Activated T-helper 2 cell treated with anti-CD3 and anti-CD28 coated beads, Interferon-gamma antibody, Interleukin-2, Interleukin-4, amounts not matched to agents 10 μg/mL and 5 μg/mL and 100 μg/mL, durations not matched to agents 14 hours and 24 hours and 36 hours (primary cell): ENCODE measurements around the gene KRTAP9-6. TPM values are rescaled to one million over a fixed set of nuclear protein-coding genes. Genes with fewer than 3 reads are reported as not detected.
"Not testable (repeated sequence)": the region's sequence is repeated elsewhere in the genome, so short reads cannot be mapped to it uniquely, and the experiment has no call there.

ENCODE experiments used
- DNase-seq: peaks from one replicate; pipeline ENCODE4 v3.0.0; 2021; ENCODE audit warnings: low spot score
- H3K27ac Mint-ChIP-seq: one replicate; pipeline ENCODE4 v1.8.0; 2021; ENCODE audit warnings: mixed read lengths
- H3K27me3 Mint-ChIP-seq: one replicate; pipeline ENCODE4 v1.8.0; 2021; ENCODE audit warnings: low read depth, mixed read lengths
- H3K36me3 Mint-ChIP-seq: one replicate; pipeline ENCODE4 v1.8.0; 2021; ENCODE audit warnings: low read depth, mixed read lengths
- H3K4me1 Mint-ChIP-seq: one replicate; pipeline ENCODE4 v1.8.0; 2021; ENCODE audit warnings: low read depth, mixed read lengths
- H3K4me3 Mint-ChIP-seq: one replicate; pipeline ENCODE4 v1.8.0; 2021; ENCODE audit warnings: low read depth, mild to moderate bottlenecking, moderate library complexity, mixed read lengths
- H3K9me3 Mint-ChIP-seq: one replicate; pipeline ENCODE4 v1.8.0; 2021; ENCODE audit warnings: mixed read lengths
- intact Hi-C: fragments of 100-400 bp; cut with micrococcal nuclease; formaldehyde crosslinking; loops from one replicate; pipeline ENCODE4 v1.15.1; 2023
- total RNA-seq: library from RNA; stranded (reverse); gene quantifications from 2 replicates; pipeline ENCODE4 v1.2.3, GENCODE V29; 2022

KRTAP9-6 gene
- total RNA-seq, 1 donor from 2014 or later, result not detected

DNA sequence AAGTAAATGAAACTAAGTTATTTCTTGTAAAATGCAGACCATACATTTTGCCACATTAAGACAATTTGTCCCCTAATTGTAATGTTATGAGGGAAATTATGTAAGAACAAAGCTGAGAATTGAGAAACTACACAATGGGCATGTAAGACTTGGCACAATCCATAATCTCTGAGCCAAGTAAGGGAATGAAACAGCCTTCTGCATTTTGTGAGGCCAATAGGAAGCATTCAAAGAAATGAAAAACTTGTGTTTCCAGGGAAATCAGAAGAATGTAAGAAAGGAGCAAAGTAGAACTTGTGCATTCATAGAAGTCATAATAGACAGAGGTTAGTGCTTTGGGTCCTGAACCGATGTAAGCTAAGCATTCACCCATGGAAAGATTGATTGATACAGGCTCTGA, 13.9 kb upstream of the KRTAP9-6 start:
- no peak overlapping the region for H3K27ac Mint-ChIP-seq
- H3K4me1 Mint-ChIP-seq, result no peaks in the 10 kb centered on the region
- peaks cover 22% of the 10 kb centered on the region for H3K27me3 Mint-ChIP-seq
- intact Hi-C loops, result no loop called here
- no peaks in the 10 kb centered on the region for H3K9me3 Mint-ChIP-seq
- DNase-seq, result no peak
- H3K4me3 Mint-ChIP-seq, result no peak overlapping the region
- no peaks in the 10 kb centered on the region for H3K36me3 Mint-ChIP-seq

- H3K4me1 Mint-ChIP-seq, result no peaks in the 10 kb centered on the region
- H3K36me3 Mint-ChIP-seq, result no peaks in the 10 kb centered on the region
- no peak overlapping the region for H3K4me3 Mint-ChIP-seq
- H3K27ac Mint-ChIP-seq, result no peak overlapping the region
- no peak for DNase-seq
- intact Hi-C loops, result no loop called here
- H3K27me3 Mint-ChIP-seq, result peaks cover 37% of the 10 kb centered on the region
- no peaks in the 10 kb centered on the region for H3K9me3 Mint-ChIP-seq
Measured at GRCh38 chr17:41254861-41255260, 10.3 kb upstream of the KRTAP9-6 start.

DNA sequence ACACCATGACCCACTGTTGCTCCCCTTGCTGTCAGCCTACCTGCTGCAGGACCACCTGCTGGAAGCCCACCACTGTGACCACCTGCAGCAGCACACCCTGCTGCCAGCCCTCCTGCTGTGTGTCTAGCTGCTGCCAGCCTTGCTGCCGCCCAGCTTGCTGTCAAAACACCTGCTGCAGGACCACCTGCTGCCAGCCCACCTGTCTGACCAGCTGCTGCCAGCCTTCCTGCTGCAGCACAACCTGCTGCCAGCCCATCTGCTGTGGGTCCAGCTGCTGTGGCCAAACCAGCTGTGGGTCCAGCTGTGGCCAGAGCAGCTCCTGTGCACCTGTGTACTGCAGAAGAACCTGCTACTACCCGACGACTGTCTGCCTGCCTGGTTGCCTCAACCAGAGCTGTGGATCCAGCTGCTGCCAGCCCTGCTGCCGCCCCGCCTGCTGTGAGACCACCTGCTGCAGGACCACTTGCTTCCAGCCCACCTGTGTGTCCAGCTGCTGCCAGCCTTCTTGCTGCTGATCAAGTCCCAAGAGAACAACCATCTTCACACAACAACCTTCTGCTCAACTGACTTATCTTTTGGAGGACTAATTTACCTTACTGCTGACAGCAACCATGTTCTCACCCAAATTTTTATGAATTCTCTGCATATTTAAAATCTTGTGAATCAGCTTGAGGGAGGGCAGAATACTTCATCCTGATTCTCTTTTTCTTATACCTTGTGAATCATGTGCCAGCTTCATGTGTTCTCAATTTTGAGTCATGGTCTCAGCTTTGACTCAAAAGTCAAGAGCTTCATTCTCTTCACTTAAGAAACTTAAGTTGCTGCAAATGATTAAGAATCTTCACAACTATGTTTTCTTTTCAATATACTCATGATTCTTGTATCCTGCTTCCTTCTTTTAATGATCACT, 9.5 kb upstream of the KRTAP9-6 start, which contains the start of gene KRTAP9-9:
TSS of gene KRTAP9-9 (plus strand) at position 4 of the 910 bp plus-strand sequence.
- H3K4me1 Mint-ChIP-seq, intact Hi-C loops, DNase-seq, H3K36me3 Mint-ChIP-seq, H3K9me3 Mint-ChIP-seq, H3K4me3 Mint-ChIP-seq, H3K27ac Mint-ChIP-seq: not testable (repeated sequence)
- H3K27me3 Mint-ChIP-seq, result peaks cover 33% of the 10 kb centered on the region

- no peak for DNase-seq
- H3K27me3 Mint-ChIP-seq, result peaks cover 39% of the 10 kb centered on the region
- no peak overlapping the region for H3K4me3 Mint-ChIP-seq
- H3K4me1 Mint-ChIP-seq, result no peaks in the 10 kb centered on the region
- intact Hi-C loops, result no loop called here
- no peaks in the 10 kb centered on the region for H3K9me3 Mint-ChIP-seq
- H3K27ac Mint-ChIP-seq, result no peak overlapping the region
- H3K36me3 Mint-ChIP-seq, result no peaks in the 10 kb centered on the region
Measured at GRCh38 chr17:41256291-41256685, 8.9 kb upstream of the KRTAP9-6 start.

- H3K27ac Mint-ChIP-seq, result no peak overlapping the region
- intact Hi-C loops, result no loop called here
- peaks cover 41% of the 10 kb centered on the region for H3K27me3 Mint-ChIP-seq
- H3K4me1 Mint-ChIP-seq, result no peaks in the 10 kb centered on the region
- no peak for DNase-seq
- H3K9me3 Mint-ChIP-seq, result no peaks in the 10 kb centered on the region
- no peak overlapping the region for H3K4me3 Mint-ChIP-seq
- H3K36me3 Mint-ChIP-seq, result no peaks in the 10 kb centered on the region
Measured at GRCh38 chr17:41258406-41258805, 6.8 kb upstream of the KRTAP9-6 start.

GRCh38 chr17:41263212-41263611, 2.0 kb upstream of the KRTAP9-6 start:
- H3K27ac Mint-ChIP-seq, result no peak overlapping the region
- peaks cover 25% of the 10 kb centered on the region for H3K27me3 Mint-ChIP-seq
- H3K9me3 Mint-ChIP-seq, result no peaks in the 10 kb centered on the region
- DNase-seq, result no peak
- no peaks in the 10 kb centered on the region for H3K36me3 Mint-ChIP-seq
- intact Hi-C loops, result no loop called here
- no peak overlapping the region for H3K4me3 Mint-ChIP-seq
- H3K4me1 Mint-ChIP-seq, result no peaks in the 10 kb centered on the region

- Mint-ChIP-seq H3K9me3 (no peaks in the 10 kb centered on the region), H3K4me1 (no peaks in the 10 kb centered on the region), H3K27me3 (peaks cover 21% of the 10 kb centered on the region), H3K36me3 (no peaks in the 10 kb centered on the region), H3K4me3 (no peak overlapping the region), H3K27ac (no peak overlapping the region)
- intact Hi-C loops, result no loop called here
- DNase-seq, result no peak
Measured at GRCh38 chr17:41264599-41264998, 579 bp upstream of the KRTAP9-6 start.

- no peak for DNase-seq
- no peak overlapping the region for H3K4me3 Mint-ChIP-seq
- intact Hi-C loops, result no loop called here
- no peaks in the 10 kb centered on the region for H3K9me3 Mint-ChIP-seq
- no peaks in the 10 kb centered on the region for H3K36me3 Mint-ChIP-seq
- peaks cover 3% of the 10 kb centered on the region for H3K27me3 Mint-ChIP-seq
- no peak overlapping the region for H3K27ac Mint-ChIP-seq
- no peaks in the 10 kb centered on the region for H3K4me1 Mint-ChIP-seq
Measured at GRCh38 chr17:41267711-41268110, 2.5 kb downstream of the KRTAP9-6 start.

DNA sequence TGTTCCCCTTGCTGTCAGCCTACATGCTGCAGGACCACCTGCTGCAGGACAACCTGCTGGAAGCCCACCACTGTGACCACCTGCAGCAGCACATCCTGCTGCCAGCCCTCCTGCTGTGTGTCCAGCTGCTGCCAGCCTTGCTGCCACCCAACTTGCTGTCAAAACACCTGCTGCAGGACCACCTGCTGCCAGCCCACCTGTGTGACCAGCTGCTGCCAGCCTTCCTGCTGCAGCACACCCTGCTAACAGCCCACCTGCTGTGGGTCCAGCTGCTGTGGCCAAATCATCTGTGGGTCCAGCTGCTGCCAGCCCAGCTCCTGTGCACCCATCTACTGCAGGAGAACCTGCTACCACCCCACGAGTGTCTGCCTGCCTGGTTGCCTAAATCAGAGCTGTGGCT, 6.1 kb downstream of the KRTAP9-6 start:
- H3K27ac Mint-ChIP-seq, H3K4me3 Mint-ChIP-seq, H3K4me1 Mint-ChIP-seq, intact Hi-C loops, H3K9me3 Mint-ChIP-seq, DNase-seq, H3K27me3 Mint-ChIP-seq, H3K36me3 Mint-ChIP-seq: not testable (repeated sequence)

GRCh38 chr17:41271858-41272257, 6.7 kb downstream of the KRTAP9-6 start:
- Mint-ChIP-seq H3K36me3 (no peaks in the 10 kb centered on the region), H3K4me3 (no peak overlapping the region), H3K9me3 (no peaks in the 10 kb centered on the region), H3K27me3 (no peaks in the 10 kb centered on the region), H3K27ac (no peak overlapping the region), H3K4me1 (no peaks in the 10 kb centered on the region)
- DNase-seq, result no peak
- intact Hi-C loops, result no loop called here

- H3K9me3 Mint-ChIP-seq, H3K4me1 Mint-ChIP-seq, intact Hi-C loops, H3K27me3 Mint-ChIP-seq, H3K36me3 Mint-ChIP-seq, H3K27ac Mint-ChIP-seq, DNase-seq, H3K4me3 Mint-ChIP-seq: not testable (repeated sequence)
Measured at GRCh38 chr17:41275648-41276190, 10.5 kb downstream of the KRTAP9-6 start, which contains the start of gene KRTAP9-7. TSS of gene KRTAP9-7 (plus strand) at chr17:41275698. CDS start at chr17:41275698, 0 bp downstream.

DNA sequence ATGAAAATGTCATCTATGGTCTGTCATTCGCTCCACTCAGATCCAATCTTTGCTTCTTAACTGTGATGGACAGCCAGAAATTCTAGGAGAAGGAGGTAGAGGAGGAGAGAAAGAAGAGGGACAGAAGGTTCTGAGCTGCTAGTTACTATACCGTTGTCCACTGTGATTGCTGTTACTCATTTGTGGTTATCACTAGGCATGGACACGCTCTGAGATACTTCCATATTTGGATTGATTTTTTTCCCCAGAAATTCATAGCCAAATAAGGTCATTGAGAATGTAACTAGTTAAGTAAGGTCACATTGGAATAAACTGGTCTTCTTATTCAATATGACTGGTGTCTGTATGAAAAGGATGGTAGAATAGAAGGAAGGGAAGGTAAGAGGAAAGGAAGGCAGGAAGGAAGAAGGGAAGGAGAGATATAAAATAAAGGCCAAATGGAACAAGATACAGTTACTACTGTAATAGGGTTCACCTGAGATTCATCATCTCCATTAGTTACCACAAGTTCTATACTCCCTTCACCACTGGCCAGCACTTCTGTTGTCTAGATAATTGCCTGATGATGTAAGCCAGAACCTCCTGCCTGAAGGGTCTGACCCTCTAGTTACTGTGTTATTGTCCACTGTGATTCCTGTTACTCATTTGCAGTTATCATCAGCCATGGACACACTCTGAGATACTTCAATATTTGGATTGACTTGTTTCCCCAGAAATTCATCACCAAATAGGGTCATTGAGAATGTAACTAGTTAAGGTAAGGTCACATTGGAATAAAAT, 13.2 kb downstream of the KRTAP9-6 start:
- Mint-ChIP-seq H3K4me1 (no peaks in the 10 kb centered on the region), H3K36me3 (no peaks in the 10 kb centered on the region), H3K9me3 (no peaks in the 10 kb centered on the region), H3K27ac (no peak overlapping the region), H3K4me3 (no peak overlapping the region), H3K27me3 (peaks cover 8% of the 10 kb centered on the region)
- intact Hi-C loops, result no loop called here
- DNase-seq, result no peak

GRCh38 chr17:41284043-41284442, 18.9 kb downstream of the KRTAP9-6 start:
- no peaks in the 10 kb centered on the region for H3K9me3 Mint-ChIP-seq
- intact Hi-C loops, result no loop called here
- no peaks in the 10 kb centered on the region for H3K36me3 Mint-ChIP-seq

More at GRCh38 chr17:41284043-41284442, 18.9 kb downstream of the KRTAP9-6 start:
- no peak overlapping the region for H3K27ac Mint-ChIP-seq
- DNase-seq, result no peak
- H3K4me3 Mint-ChIP-seq, result no peak overlapping the region
- no peaks in the 10 kb centered on the region for H3K4me1 Mint-ChIP-seq
- peaks cover 7% of the 10 kb centered on the region for H3K27me3 Mint-ChIP-seq
